Activated T-cell treated with anti-CD3 and anti-CD28 coated beads for 24 hours (primary cell): ENCODE results near the gene TECR.
"Not testable (repeated sequence)": the region's sequence is repeated elsewhere in the genome, so short reads cannot be mapped to it uniquely, and the experiment has no call there.

Source experiments
- DNase-seq: peaks from one replicate; pipeline ENCODE4 v3.0.0-alpha.2; 2020; ENCODE audit warnings: low read depth

TECR gene

GRCh38 chr19:14540741-14541525, 11.5 kb downstream of the TECR start:
- DNase-seq, result no peak

- DNase-seq, result not testable (repeated sequence)
Measured at GRCh38 chr19:14541979-14542378, 12.6 kb downstream of the TECR start.

- DNase-seq, result no peak
Measured at GRCh38 chr19:14542711-14543328, 13.4 kb downstream of the TECR start.

GRCh38 chr19:14544047-14544446, 14.7 kb downstream of the TECR start:
- no peak for DNase-seq

- DNase-seq, result no peak
Measured at GRCh38 chr19:14544977-14545715, 15.8 kb downstream of the TECR start.

- DNase-seq, result no peak
Measured at GRCh38 chr19:14545716-14546082, 16.3 kb downstream of the TECR start.

- no peak for DNase-seq
Measured at GRCh38 chr19:14550201-14550754, 20.9 kb downstream of the TECR start.

GRCh38 chr19:14551134-14552005, 22.0 kb downstream of the TECR start:
- DNase-seq, result peak; percentile 60

- DNase-seq, result not testable (repeated sequence)
Measured at GRCh38 chr19:14552006-14552360, 22.6 kb downstream of the TECR start.

- DNase-seq, result no peak
Measured at GRCh38 chr19:14553042-14553938, 23.9 kb downstream of the TECR start.

GRCh38 chr19:14553939-14554243, 24.5 kb downstream of the TECR start:
- DNase-seq, result no peak

GRCh38 chr19:14554382-14554812, 25.0 kb downstream of the TECR start:
- DNase-seq, result no peak

GRCh38 chr19:14555918-14556661, 26.7 kb downstream of the TECR start:
- DNase-seq, result no peak

GRCh38 chr19:14556662-14557188, 27.3 kb downstream of the TECR start:
- peak; percentile 63 for DNase-seq

- no peak for DNase-seq
Measured at GRCh38 chr19:14558370-14559066, 29.1 kb downstream of the TECR start.

- no peak for DNase-seq
Measured at GRCh38 chr19:14559916-14560775, 30.8 kb downstream of the TECR start.

- no peak for DNase-seq
Measured at GRCh38 chr19:14560776-14561108, 31.3 kb downstream of the TECR start.

GRCh38 chr19:14561249-14561648, 31.9 kb downstream of the TECR start:
- DNase-seq, result no peak
